NK-92 (cell line): ENCODE results near the gene CDCA3.

Experiments used
- DNase-seq: peaks from one replicate; lab custom pipeline; 2025; ENCODE audit not compliant: unreplicated experiment; lab: John Stamatoyannopoulos, UW

The CDCA3 gene

GRCh38 chr12:6833189-6833890, 17.7 kb downstream of the CDCA3 start:
- DNase-seq, result no peak

GRCh38 chr12:6832125-6832524, 19.0 kb downstream of the CDCA3 start:
- no peak for DNase-seq

GRCh38 chr12:6831450-6831995, 19.6 kb downstream of the CDCA3 start:
- DNase-seq, result no peak

GRCh38 chr12:6830999-6831398, 20.1 kb downstream of the CDCA3 start:
- no peak for DNase-seq

- no peak for DNase-seq
Measured at GRCh38 chr12:6830286-6830890, 20.7 kb downstream of the CDCA3 start.

GRCh38 chr12:6829536-6830220, 21.4 kb downstream of the CDCA3 start:
- DNase-seq, result no peak

- no peak for DNase-seq
Measured at GRCh38 chr12:6828781-6829535, 22.1 kb downstream of the CDCA3 start.

- DNase-seq, result no peak
Measured at GRCh38 chr12:6827982-6828780, 22.9 kb downstream of the CDCA3 start, which contains the start of gene P3H3. P3H3 (plus strand) TSS chr12:6828407; CDS start chr12:6828441, 34 bp downstream.

- DNase-seq, result no peak
Measured at GRCh38 chr12:6827437-6827911, 23.6 kb downstream of the CDCA3 start.

GRCh38 chr12:6826734-6827436, 24.2 kb downstream of the CDCA3 start:
- DNase-seq, result no peak

GRCh38 chr12:6826125-6826733, 24.9 kb downstream of the CDCA3 start:
- DNase-seq, result no peak

GRCh38 chr12:6825398-6826124, 25.5 kb downstream of the CDCA3 start:
- no peak for DNase-seq

GRCh38 chr12:6824901-6825381, 26.1 kb downstream of the CDCA3 start:
- no peak for DNase-seq

GRCh38 chr12:6824085-6824775, 26.9 kb downstream of the CDCA3 start:
- no peak for DNase-seq

GRCh38 chr12:6823182-6824084, 27.7 kb downstream of the CDCA3 start:
- DNase-seq, result no peak

GRCh38 chr12:6822426-6823135, 28.5 kb downstream of the CDCA3 start:
- DNase-seq, result no peak
